H1 (cell line): ENCODE measurements around the gene ANKRD7. TPM values are rescaled to one million over a fixed set of nuclear protein-coding genes. Genes with fewer than 3 reads are reported as not detected.
"Not testable (repeated sequence)": the region's sequence is repeated elsewhere in the genome, so short reads cannot be mapped to it uniquely, and the experiment has no call there.

Experiments
- CTCF ChIA-PET: fragments of 300-600 bp; sonication (Branson Sonifier 250); formaldehyde crosslinking; loops from one replicate; lab custom pipeline; 2021; ENCODE audit not compliant: partially characterized antibody; lab: Charles Lee
- POLR2A ChIA-PET: fragments of 300-600 bp; sonication (Branson Sonifier 250); formaldehyde crosslinking; loops from one replicate; lab custom pipeline; 2021; ENCODE audit warnings: inconsistent platforms; ENCODE audit not compliant: partially characterized antibody; lab: Charles Lee
- DNase-seq, 2 experiments: peaks; one replicate each; pipeline versions ENCODE4 v3.0.0 to v3.0.0-alpha.2; 2010 to 2022; ENCODE audit warnings: low spot score in 2 of 2, low read depth in 1 of 2, mixed read lengths in 1 of 2
- FAIRE-seq: peaks from 2 replicates; lab custom pipeline; 2011; peaks lifted over from hg19 to GRCh38; lab: Jason Lieb, UNC
- H2AFZ ChIP-seq: 2 replicates; pipeline ENCODE4 v1.8.1; 2012; ENCODE audit warnings: low read length, inconsistent platforms
- H2AK5ac ChIP-seq: 2 replicates; pipeline ENCODE4 v1.6.1; 2013; ENCODE audit warnings: low read depth, low read length
- H2BK120ac ChIP-seq: replicated peaks from 2 replicates; pipeline ENCODE3; 2013; ENCODE audit warnings: low read depth, low read length, inconsistent platforms
- H2BK12ac ChIP-seq: 2 replicates; pipeline ENCODE4 v1.6.1; 2013; ENCODE audit warnings: low read depth, low read length
- H2BK15ac ChIP-seq: 2 replicates; pipeline ENCODE4 v1.6.1; 2013; ENCODE audit warnings: low read length
- H2BK20ac ChIP-seq: 2 replicates; pipeline ENCODE4 v1.6.1; 2013; ENCODE audit warnings: low read length
- H2BK5ac ChIP-seq: 2 replicates; pipeline ENCODE4 v1.6.1; 2013; ENCODE audit warnings: low read depth, low read length
- H3K14ac ChIP-seq: 2 replicates; pipeline ENCODE4 v1.6.1; 2013; ENCODE audit warnings: inconsistent platforms; ENCODE audit not compliant: insufficient read length
- H3K18ac ChIP-seq: 2 replicates; pipeline ENCODE4 v1.6.1; 2013; ENCODE audit warnings: low read length; ENCODE audit errors: extremely low read depth
- H3K23ac ChIP-seq: 2 replicates; pipeline ENCODE4 v1.6.1; 2013; ENCODE audit warnings: inconsistent platforms; ENCODE audit not compliant: insufficient read length
- H3K23me2 ChIP-seq: 2 replicates; pipeline ENCODE4 v1.6.1; 2013; ENCODE audit warnings: low read depth, low read length
- H3K27ac ChIP-seq: 2 replicates; pipeline ENCODE4 v1.6.1; 2011; ENCODE audit warnings: low read depth, low read length, inconsistent platforms
- H3K27me3 ChIP-seq, 4 experiments: replicated peaks in 1 of 4; 1 replicate in 1 of 4; 2 replicates in 3 of 4; pipeline versions ENCODE4 v1.6.1 to v1.8.1; 2011 to 2013; ENCODE audit warnings: low read length in 3 of 4, mild to moderate bottlenecking in 3 of 4, inconsistent platforms in 2 of 4, mixed read lengths in 2 of 4, moderate library complexity in 1 of 4; ENCODE audit not compliant: control insufficient read depth in 3 of 4, insufficient read depth in 3 of 4; ENCODE audit errors: extremely low read depth in 1 of 4
- H3K36me3 ChIP-seq, 4 experiments: 2 replicates each; pipeline versions ENCODE4 v1.6.1 to v1.8.1; 2011 to 2013; ENCODE audit warnings: mild to moderate bottlenecking in 4 of 4, low read length in 3 of 4, moderate library complexity in 2 of 4, control low read depth in 1 of 4, inconsistent platforms in 1 of 4; ENCODE audit not compliant: insufficient read depth in 4 of 4, control insufficient read depth in 2 of 4
- H3K4ac ChIP-seq: replicated peaks from 2 replicates; pipeline ENCODE3; 2013; ENCODE audit warnings: low read length, low read depth, mixed read lengths, inconsistent platforms; ENCODE audit not compliant: insufficient read length
- H3K4me1 ChIP-seq, 4 experiments: replicated peaks in 1 of 4; 1 replicate in 1 of 4; 2 replicates in 3 of 4; pipeline versions ENCODE4 v1.6.1 to v1.8.1; 2011 to 2013; ENCODE audit warnings: low read length in 3 of 4, inconsistent platforms in 2 of 4, mixed read lengths in 1 of 4; ENCODE audit not compliant: insufficient read depth in 4 of 4, control insufficient read depth in 3 of 4
- H3K4me2 ChIP-seq, 2 experiments: 2 replicates each; pipeline versions ENCODE4 v1.6.1 to v1.8.1; 2011 to 2013; ENCODE audit warnings: low read depth in 2 of 2, low read length in 2 of 2, control low read depth in 1 of 2, inconsistent platforms in 1 of 2, mild to moderate bottlenecking in 1 of 2; ENCODE audit not compliant: insufficient read depth in 1 of 2
- H3K4me3 ChIP-seq, 4 experiments: fragments of 200-600, 300-600 bp in 1 of 4; sonication (generic), shearing (Covaris generic), sonication (Bioruptor Twin) in 1 of 4; 2 replicates each; pipeline versions ENCODE4 v1.5.1 to v1.8.1; 2011 to 2016; ENCODE audit warnings: low read length in 4 of 4, low read depth in 3 of 4, control low read depth in 2 of 4, inconsistent platforms in 2 of 4, mild to moderate bottlenecking in 2 of 4, mixed read lengths in 1 of 4, moderate library complexity in 1 of 4; ENCODE audit not compliant: insufficient read depth in 2 of 4; ENCODE audit errors: extremely low read depth in 1 of 4
- H3K56ac ChIP-seq: replicated peaks from 2 replicates; pipeline ENCODE3; 2013; ENCODE audit warnings: low read depth, mild to moderate bottlenecking, mixed read lengths, low read length, inconsistent platforms; ENCODE audit not compliant: insufficient read length
- H3K79me1 ChIP-seq: 2 replicates; pipeline ENCODE4 v1.6.1; 2013; ENCODE audit warnings: low read depth, low read length, control low read depth
- H3K79me2 ChIP-seq, 2 experiments: 2 replicates each; pipeline versions ENCODE4 v1.6.1 to v1.8.1; 2012 to 2013; ENCODE audit warnings: low read length in 2 of 2, mild to moderate bottlenecking in 2 of 2, inconsistent platforms in 1 of 2; ENCODE audit not compliant: insufficient read depth in 2 of 2, control insufficient read depth in 1 of 2
- H3K9ac ChIP-seq, 4 experiments: replicated peaks in 1 of 4; 1 replicate in 1 of 4; 2 replicates in 3 of 4; pipeline versions ENCODE4 v1.6.1 to v1.8.1; 2011 to 2013; ENCODE audit warnings: low read depth in 3 of 4, low read length in 3 of 4, control low read depth in 2 of 4, mild to moderate bottlenecking in 2 of 4, moderate library complexity in 2 of 4, inconsistent platforms in 1 of 4; ENCODE audit errors: extremely low read depth in 1 of 4
- H3K9me3 ChIP-seq, 2 experiments: 2 replicates each; pipeline versions ENCODE4 v1.6.1 to v1.8.1; 2012 to 2013; ENCODE audit warnings: mild to moderate bottlenecking in 2 of 2, moderate library complexity in 2 of 2, control low read depth in 1 of 2, inconsistent platforms in 1 of 2, low read depth in 1 of 2, low read length in 1 of 2, mixed read lengths in 1 of 2; ENCODE audit not compliant: insufficient read depth in 2 of 2
- H4K20me1 ChIP-seq, 2 experiments: replicated peaks in 1 of 2; 2 replicates each; pipeline versions ENCODE3 to v1.8.1; 2011 to 2013; ENCODE audit warnings: inconsistent platforms in 2 of 2, low read length in 2 of 2, mild to moderate bottlenecking in 1 of 2; ENCODE audit not compliant: insufficient read depth in 2 of 2, control insufficient read depth in 1 of 2
- H4K5ac ChIP-seq: 2 replicates; pipeline ENCODE4 v1.6.1; 2013; ENCODE audit warnings: low read length, low read depth, mixed read lengths, inconsistent platforms; ENCODE audit not compliant: insufficient read length
- H4K8ac ChIP-seq: 2 replicates; pipeline ENCODE4 v1.8.0; 2013; ENCODE audit warnings: mild to moderate bottlenecking, moderate library complexity, low read length, inconsistent platforms; ENCODE audit not compliant: insufficient read depth; ENCODE audit errors: extremely low read depth
- H4K91ac ChIP-seq: replicated peaks from 2 replicates; pipeline ENCODE3; 2013; ENCODE audit warnings: low read length, mixed read lengths, inconsistent platforms; ENCODE audit not compliant: insufficient read length
- WGBS, 2 experiments: shearing (Covaris generic) in 1 of 2; methylation state at CpG; one replicate each; pipeline versions ENCODE4 v1.1.6 to v1.1.7; 2013 to 2015; ENCODE audit warnings: low lambda C conversion rate in 2 of 2, mixed read lengths in 2 of 2, inconsistent platforms in 1 of 2, low coverage in 1 of 2, missing lambda C conversion rate in 1 of 2; ENCODE audit not compliant: insufficient replicate concordance in 2 of 2, insufficient coverage in 1 of 2, insufficient read length in 1 of 2; ENCODE audit errors: extremely low coverage in 1 of 2, missing lambda C conversion rate in 1 of 2; 5-methylcytosine and 5-hydroxymethylcytosine counted together
- polyA plus RNA-seq, 7 experiments: library from polyadenylated mRNA; depleted of rRNA in 3 of 7; stranded (reverse) in 5 of 7; unstranded in 2 of 7; fragments of >200 nt in 5 of 7; fragments of 200-250 nt in 2 of 7; gene quantifications; 1 replicate in 5 of 7; 2 replicates in 1 of 7; 4 replicates in 1 of 7; pipeline versions ENCODE4 v1.2.1 to v1.2.3, GENCODE V29; 2011 to 2013; ENCODE audit warnings: missing spikeins in 2 of 7, mixed read lengths in 2 of 7
- total RNA-seq: library from RNA; stranded (reverse); fragmentation: NEBNext Ultra II Directional; extraction: Animal tissue kit (Norgen Biotek cat#: 25700); gene quantifications from 2 replicates; pipeline ENCODE4 v1.2.1, GENCODE V29; 2021

ANKRD7 gene
- total and polyA plus RNA-seq, 2 of the 8 experiments (the other 6 are each of a cell fraction or from before 2014, with no cell fraction given), result not detected

- H3K4me1 ChIP-seq, H2BK15ac ChIP-seq, H2BK120ac ChIP-seq, H3K9me3 ChIP-seq, H2BK5ac ChIP-seq, H3K23ac ChIP-seq, H4K91ac ChIP-seq, H3K79me1 ChIP-seq, H2AFZ ChIP-seq, H2AK5ac ChIP-seq, H3K9ac ChIP-seq, H3K27me3 ChIP-seq, H4K8ac ChIP-seq, DNase-seq, CTCF ChIA-PET, H3K56ac ChIP-seq, POLR2A ChIA-PET, H3K79me2 ChIP-seq, H4K5ac ChIP-seq, H3K4me2 ChIP-seq, H3K23me2 ChIP-seq, H3K4ac ChIP-seq, H2BK12ac ChIP-seq, H2BK20ac ChIP-seq, H3K36me3 ChIP-seq, H3K4me3 ChIP-seq, H3K18ac ChIP-seq, FAIRE-seq, H3K27ac ChIP-seq, H3K14ac ChIP-seq, H4K20me1 ChIP-seq: not testable (repeated sequence)
- 96% methylated on average over 2 of the region's 2 CpGs; no CpG with 5 or more reads in 1 of the 2 experiments for WGBS, 2 experiments
These were observed 15.8 kb downstream of the ANKRD7 start for GRCh38 chr7:118240320-118240719.
